GM13976 (cell line): ENCODE measurements around the gene PTGFRN.

Experiments used
- DNase-seq: peaks from one replicate; pipeline ENCODE4 v3.0.0; 2012; ENCODE audit warnings: low spot score
- in situ Hi-C: fragments of 300-500 bp; cut with MboI; formaldehyde crosslinking; loops from one replicate; pipeline ENCODE4 v1.12.0; 2022; ENCODE audit warnings: low sequenced_read_pairs, mixed read lengths, inconsistent platforms; ENCODE audit not compliant: unreplicated experiment
- TF ChIP-seq, protein P1 (sequence below): IDR thresholded peaks from 2 replicates; pipeline ENCODE4 v1.5.1; 2012; ENCODE audit warnings: borderline replicate concordance, mild to moderate bottlenecking; ENCODE audit not compliant: insufficient read depth; ENCODE audit errors: extremely low read depth, missing control alignments, control extremely low read depth

PTGFRN gene

DNA sequence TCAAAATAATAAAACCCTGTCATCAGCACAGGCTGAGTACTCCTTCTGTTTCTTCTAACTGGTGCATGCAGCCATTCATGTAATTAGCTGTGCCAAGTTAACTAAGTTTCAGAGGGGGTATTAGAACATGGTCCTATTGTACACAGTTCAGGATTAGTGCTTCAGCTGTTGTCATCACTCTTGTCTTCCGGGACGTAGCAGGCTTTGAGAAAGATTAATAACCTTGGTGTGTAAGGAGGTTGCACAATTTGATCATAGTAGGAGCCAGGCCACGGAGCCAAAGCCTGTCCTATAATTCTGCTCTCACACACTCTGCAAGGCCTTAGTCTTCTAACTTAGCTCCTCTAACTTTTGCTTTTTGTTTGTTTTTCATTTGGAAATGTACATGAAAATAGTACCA is 44.7 kb downstream of the PTGFRN start:
- DNase-seq: no peak
- in situ Hi-C loops: no loop called here
- TF ChIP-seq, protein P1, sequence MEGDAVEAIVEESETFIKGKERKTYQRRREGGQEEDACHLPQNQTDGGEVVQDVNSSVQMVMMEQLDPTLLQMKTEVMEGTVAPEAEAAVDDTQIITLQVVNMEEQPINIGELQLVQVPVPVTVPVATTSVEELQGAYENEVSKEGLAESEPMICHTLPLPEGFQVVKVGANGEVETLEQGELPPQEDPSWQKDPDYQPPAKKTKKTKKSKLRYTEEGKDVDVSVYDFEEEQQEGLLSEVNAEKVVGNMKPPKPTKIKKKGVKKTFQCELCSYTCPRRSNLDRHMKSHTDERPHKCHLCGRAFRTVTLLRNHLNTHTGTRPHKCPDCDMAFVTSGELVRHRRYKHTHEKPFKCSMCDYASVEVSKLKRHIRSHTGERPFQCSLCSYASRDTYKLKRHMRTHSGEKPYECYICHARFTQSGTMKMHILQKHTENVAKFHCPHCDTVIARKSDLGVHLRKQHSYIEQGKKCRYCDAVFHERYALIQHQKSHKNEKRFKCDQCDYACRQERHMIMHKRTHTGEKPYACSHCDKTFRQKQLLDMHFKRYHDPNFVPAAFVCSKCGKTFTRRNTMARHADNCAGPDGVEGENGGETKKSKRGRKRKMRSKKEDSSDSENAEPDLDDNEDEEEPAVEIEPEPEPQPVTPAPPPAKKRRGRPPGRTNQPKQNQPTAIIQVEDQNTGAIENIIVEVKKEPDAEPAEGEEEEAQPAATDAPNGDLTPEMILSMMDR: no peak

DNA sequence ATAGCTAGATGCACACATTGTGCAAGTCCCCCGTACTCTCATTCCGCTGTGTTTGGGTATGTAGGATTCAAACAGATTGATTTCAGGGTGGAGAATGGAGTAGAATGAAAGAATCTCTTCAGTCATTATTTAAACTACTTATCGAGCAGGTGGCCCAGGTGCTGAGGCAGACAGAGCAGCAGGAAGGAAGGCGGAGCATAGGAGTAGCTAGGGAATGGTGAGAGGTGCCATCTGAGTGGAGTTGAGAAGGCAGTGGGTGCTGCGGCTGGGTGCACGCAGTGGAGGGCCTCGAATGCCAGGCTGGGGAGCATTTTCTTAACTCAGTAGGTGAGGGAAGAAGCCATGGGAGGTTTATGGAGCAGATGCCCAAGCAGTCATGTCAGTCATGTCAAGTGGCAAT is 46.7 kb downstream of the PTGFRN start:
- TF ChIP-seq, protein P1: no peak
- in situ Hi-C loops: no loop called here
- DNase-seq: no peak

GRCh38 chr1:116957646-116958045 is 47.9 kb downstream of the PTGFRN start:
- in situ Hi-C loops: no loop called here
- no peak for DNase-seq
- TF ChIP-seq, protein P1: no peak

DNA sequence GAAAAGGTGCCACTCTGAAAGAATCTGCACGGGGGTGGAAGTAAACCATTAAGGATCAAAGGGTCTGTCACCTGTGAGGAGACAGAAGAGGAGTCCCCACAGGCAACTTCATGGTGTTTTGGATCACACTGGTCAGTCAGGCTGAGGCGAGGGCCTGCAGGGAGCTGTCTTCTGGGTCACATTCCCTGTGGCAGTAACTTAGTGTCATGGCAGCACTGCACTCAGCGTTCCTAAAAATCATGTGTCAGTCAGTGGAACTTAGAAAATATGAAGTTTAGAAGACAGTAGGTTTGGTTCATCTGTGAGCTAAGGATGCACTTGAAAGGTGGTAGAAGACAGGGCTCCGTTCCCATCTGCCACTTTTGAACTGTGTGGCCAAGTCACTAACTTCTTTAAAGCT is 48.4 kb downstream of the PTGFRN start:
- in situ Hi-C loops: no loop called here
- no peak for DNase-seq
- TF ChIP-seq, protein P1: no peak

DNA sequence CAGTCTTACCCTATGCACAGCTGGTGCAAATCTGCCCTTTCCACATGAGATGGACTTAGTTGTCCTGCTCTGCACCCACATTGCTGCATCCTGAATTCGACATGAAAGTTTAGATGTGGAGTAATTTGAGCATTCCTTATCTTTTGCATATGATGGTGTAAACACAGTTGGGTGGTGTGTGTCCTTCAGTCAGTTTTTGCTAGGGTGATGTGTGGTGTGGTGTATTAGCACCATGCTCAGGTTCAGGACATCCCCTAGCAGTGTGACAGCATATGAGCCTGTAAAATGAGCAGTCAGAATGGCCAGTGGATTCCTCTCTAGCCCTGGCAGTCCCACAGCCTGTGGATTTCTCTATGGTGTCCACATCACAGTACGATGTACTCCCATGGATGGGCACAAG is 49.3 kb downstream of the PTGFRN start:
- in situ Hi-C loops: no loop called here
- no peak for DNase-seq
- TF ChIP-seq, protein P1: no peak

DNA sequence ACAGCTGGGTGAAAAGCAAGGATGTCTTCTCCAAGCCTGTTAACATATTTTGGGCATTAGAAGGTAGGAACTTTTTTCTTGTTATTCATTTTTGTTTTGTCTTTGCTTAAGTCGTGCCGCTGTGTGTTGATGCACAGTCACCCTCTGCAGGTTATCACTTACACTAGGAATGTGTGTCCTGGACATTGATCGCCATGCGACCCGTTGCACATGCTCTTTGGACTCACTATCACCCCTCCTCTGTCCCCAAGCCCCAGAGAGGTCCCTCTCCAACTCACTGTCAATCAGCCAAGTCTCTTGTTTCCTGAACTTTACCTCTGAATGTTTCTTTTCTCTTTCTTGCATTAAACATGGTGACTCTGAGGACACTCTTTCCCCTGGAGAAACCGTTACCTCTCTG is 51.9 kb downstream of the PTGFRN start:
- no peak for DNase-seq
- in situ Hi-C loops: no loop called here
- TF ChIP-seq, protein P1: no peak

GRCh38 chr1:116962987-116963639 is 53.4 kb downstream of the PTGFRN start:
- DNase-seq: no peak
- in situ Hi-C loops: no loop called here
- TF ChIP-seq, protein P1: no peak
